Activated T-cell treated with anti-CD3 and anti-CD28 coated beads, Interleukin-2, amount 50 U/mL, for 48 hours (primary cell): ENCODE results near the gene CDC73.
"Not testable (repeated sequence)": the region's sequence is repeated elsewhere in the genome, so short reads cannot be mapped to it uniquely, and the experiment has no call there.

ENCODE experiments used
- DNase-seq, 2 experiments: peaks; one replicate each; pipeline ENCODE4 v3.0.0-alpha.2; 2020

CDC73 gene

GRCh38 chr1:193181985-193182384 lies 60.2 kb downstream of the CDC73 start:
- no peak for DNase-seq

- DNase-seq = no peak
Observed at GRCh38 chr1:193183019-193183627, 61.3 kb downstream of the CDC73 start.

- DNase-seq = no peak
Observed at GRCh38 chr1:193184776-193185175, 62.9 kb downstream of the CDC73 start.

- no peak for DNase-seq
Observed at GRCh38 chr1:193185211-193185610, 63.4 kb downstream of the CDC73 start.

- no peak for DNase-seq
Observed at GRCh38 chr1:193185901-193186731, 64.3 kb downstream of the CDC73 start, which contains the start of gene B3GALT2. TSS of gene B3GALT2 (minus strand) at chr1:193186613. CDS start at chr1:193181562, 5,051 bp downstream.

GRCh38 chr1:193187114-193187513 lies 65.3 kb downstream of the CDC73 start:
- DNase-seq = no peak

GRCh38 chr1:193188915-193189314 lies 67.1 kb downstream of the CDC73 start:
- not testable (repeated sequence) for DNase-seq

GRCh38 chr1:193189442-193190095 lies 67.7 kb downstream of the CDC73 start:
- DNase-seq = no peak

GRCh38 chr1:193190096-193190744 lies 68.4 kb downstream of the CDC73 start:
- no peak for DNase-seq

- no peak for DNase-seq
Observed at GRCh38 chr1:193192586-193192985, 70.8 kb downstream of the CDC73 start.

- no peak for DNase-seq
Observed at GRCh38 chr1:193199940-193200339, 78.1 kb downstream of the CDC73 start.

- DNase-seq = no peak
Observed at GRCh38 chr1:193201021-193201420, 79.2 kb downstream of the CDC73 start.

GRCh38 chr1:193210996-193211395 lies 89.2 kb downstream of the CDC73 start:
- DNase-seq = no peak

- no peak for DNase-seq
Observed at GRCh38 chr1:193211539-193211938, 89.7 kb downstream of the CDC73 start.

GRCh38 chr1:193212637-193213036 lies 90.8 kb downstream of the CDC73 start:
- DNase-seq = no peak

- no peak for DNase-seq
Observed at GRCh38 chr1:193213998-193214397, 92.2 kb downstream of the CDC73 start.

- no peak for DNase-seq
Observed at GRCh38 chr1:193216920-193217319, 95.1 kb downstream of the CDC73 start.

- no peak for DNase-seq
Observed at GRCh38 chr1:193219391-193219790, 97.6 kb downstream of the CDC73 start.

- DNase-seq = no peak
Observed at GRCh38 chr1:193221651-193222050, 99.8 kb downstream of the CDC73 start.

- no peak for DNase-seq
Observed at GRCh38 chr1:193222056-193222615, 100.3 kb downstream of the CDC73 start.

GRCh38 chr1:193229136-193229535 lies 107.3 kb downstream of the CDC73 start:
- no peak for DNase-seq

- not testable (repeated sequence) for DNase-seq
Observed at GRCh38 chr1:193231146-193231545, 109.3 kb downstream of the CDC73 start.

GRCh38 chr1:193234530-193234929 lies 112.7 kb downstream of the CDC73 start:
- DNase-seq = no peak
